HG03342 (cell line): ENCODE results near the gene SLC18B1.
A peak's percentile ranks its signal among the peaks of the same experiment; 100 is the strongest.

Experiments used
- ATAC-seq: cut with Tn5 transposase; IDR thresholded peaks from one replicate; pipeline ENCODE4 v1.9.1; 2021; ENCODE audit warnings: mild to moderate bottlenecking, moderate library complexity; ENCODE audit not compliant: unreplicated experiment

The SLC18B1 gene

GRCh38 chr6:132797951-132798868 lies at the start of gene SLC18B1:
SLC18B1 (minus strand) TSS chr6:132798637; CDS start chr6:132798456, 181 bp downstream.
- ATAC-seq = peak; percentile 43

- no peak for ATAC-seq
Measured at GRCh38 chr6:132843316-132844035, 45.0 kb upstream of the SLC18B1 start.

- no peak for ATAC-seq
Measured at GRCh38 chr6:132841966-132842365, 43.5 kb upstream of the SLC18B1 start.

GRCh38 chr6:132832891-132833290 lies 34.5 kb upstream of the SLC18B1 start:
- no peak for ATAC-seq

GRCh38 chr6:132830334-132830751 lies 31.9 kb upstream of the SLC18B1 start:
- ATAC-seq = no peak

- ATAC-seq = no peak
Measured at GRCh38 chr6:132820629-132821381, 22.4 kb upstream of the SLC18B1 start.

- no peak for ATAC-seq
Measured at GRCh38 chr6:132819405-132820161, 21.1 kb upstream of the SLC18B1 start.

- no peak for ATAC-seq
Measured at GRCh38 chr6:132818404-132819359, 20.2 kb upstream of the SLC18B1 start.

- ATAC-seq = no peak
Measured at GRCh38 chr6:132817554-132818403, 19.3 kb upstream of the SLC18B1 start.

GRCh38 chr6:132816660-132817059 lies 18.2 kb upstream of the SLC18B1 start:
- no peak for ATAC-seq

GRCh38 chr6:132814716-132815570 lies 16.5 kb upstream of the SLC18B1 start:
- peak; percentile 6 for ATAC-seq

GRCh38 chr6:132813173-132813856 lies 14.9 kb upstream of the SLC18B1 start:
- ATAC-seq = peak; percentile 35

GRCh38 chr6:132812756-132813172 lies 14.3 kb upstream of the SLC18B1 start:
- ATAC-seq = peak; percentile 12

GRCh38 chr6:132812255-132812732 lies 13.9 kb upstream of the SLC18B1 start:
- no peak for ATAC-seq

- ATAC-seq = no peak
Measured at GRCh38 chr6:132811276-132811675, 12.8 kb upstream of the SLC18B1 start.

- ATAC-seq = no peak
Measured at GRCh38 chr6:132805548-132805947, 7.1 kb upstream of the SLC18B1 start.

- no peak for ATAC-seq
Measured at GRCh38 chr6:132804251-132804650, 5.8 kb upstream of the SLC18B1 start.
